HT-29 (cell line): ENCODE results near the gene ACTRT3. TPM values are rescaled to one million over a fixed set of nuclear protein-coding genes. Genes with fewer than 3 reads are reported as not detected.

Source experiments
- small RNA-seq: library from RNA; depleted of rRNA; stranded (forward); fragments of <200 nt; gene quantifications from one replicate; pipeline ENCODE3, GENCODE V24; 2014
- total RNA-seq: library from RNA; depleted of rRNA; stranded (reverse); fragments of >200 nt; shearing (Covaris generic); gene quantifications from 2 replicates; pipeline ENCODE4 v1.2.3, GENCODE V29; 2014; rRNA removed

Gene ACTRT3
- total RNA-seq, 1 experiment from 2014 or later: 3.3 TPM

Small RNA genes lying within 50 kb of the gene (small RNA-seq; reads per million reads assigned to genes)
- gene RNU6-637P: not detected

Other genes with a start within 250 kb of the ACTRT3 start
- 27.3 and 27.9 TPM in 2 replicates for gene MECOM, start 105.8 kb downstream of the ACTRT3 start, total RNA-seq
- 748 and 829 TPM in 2 replicates for gene TERC, start 4.5 kb downstream of the ACTRT3 start, total RNA-seq
- 7.9 and 13.4 TPM in 2 replicates for gene MYNN, start 3.8 kb upstream of the ACTRT3 start, total RNA-seq
- not detected in 2 replicates for gene LRRIQ4, start 43.3 kb upstream of the ACTRT3 start, total RNA-seq
- 0.81 and 4.2 TPM in 2 replicates for gene LRRC34, start 43.3 kb upstream of the ACTRT3 start, total RNA-seq
- 0.29 and 0.48 TPM in 2 replicates for gene LRRC31, start 100.4 kb upstream of the ACTRT3 start, total RNA-seq
- not detected in 2 replicates for gene SAMD7, start 142.0 kb upstream of the ACTRT3 start, total RNA-seq
- gene SEC62, start 197.2 kb upstream of the ACTRT3 start, total RNA-seq: 17.1 and 22.2 TPM in 2 replicates